ENCODE results near the gene AGBL1.

DNA sequence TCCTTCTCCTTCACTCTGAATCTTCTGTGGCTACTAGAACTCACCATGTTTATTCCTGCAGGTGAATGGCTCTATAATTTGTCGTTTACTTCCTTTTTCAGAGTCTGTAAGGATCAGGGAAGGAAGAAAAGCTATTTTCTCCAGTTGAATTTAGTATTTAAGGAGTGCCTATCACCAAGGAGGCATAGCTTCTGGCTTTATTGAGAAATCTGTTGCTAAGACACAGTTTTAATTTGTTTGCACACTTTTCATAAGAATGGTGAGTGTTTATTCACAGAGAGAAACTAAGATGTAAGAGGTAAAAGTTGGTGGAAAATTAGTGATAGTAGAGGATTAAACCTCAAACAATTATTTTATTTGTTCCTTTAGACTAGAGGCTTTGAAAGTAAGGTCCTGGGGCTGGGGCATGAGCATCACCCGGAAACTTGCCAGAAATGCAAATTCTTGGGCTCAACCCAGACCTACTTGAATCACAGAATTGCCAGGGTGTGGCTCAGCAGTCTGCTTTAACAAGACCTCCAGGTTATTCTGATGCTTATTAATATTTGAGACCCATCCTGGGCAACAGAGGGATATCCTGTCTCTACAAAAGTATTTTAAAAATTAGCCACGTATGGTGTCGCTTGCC lies 461.3 kb downstream of the AGBL1 start:
- TF ChIP-seq, protein P1, sequence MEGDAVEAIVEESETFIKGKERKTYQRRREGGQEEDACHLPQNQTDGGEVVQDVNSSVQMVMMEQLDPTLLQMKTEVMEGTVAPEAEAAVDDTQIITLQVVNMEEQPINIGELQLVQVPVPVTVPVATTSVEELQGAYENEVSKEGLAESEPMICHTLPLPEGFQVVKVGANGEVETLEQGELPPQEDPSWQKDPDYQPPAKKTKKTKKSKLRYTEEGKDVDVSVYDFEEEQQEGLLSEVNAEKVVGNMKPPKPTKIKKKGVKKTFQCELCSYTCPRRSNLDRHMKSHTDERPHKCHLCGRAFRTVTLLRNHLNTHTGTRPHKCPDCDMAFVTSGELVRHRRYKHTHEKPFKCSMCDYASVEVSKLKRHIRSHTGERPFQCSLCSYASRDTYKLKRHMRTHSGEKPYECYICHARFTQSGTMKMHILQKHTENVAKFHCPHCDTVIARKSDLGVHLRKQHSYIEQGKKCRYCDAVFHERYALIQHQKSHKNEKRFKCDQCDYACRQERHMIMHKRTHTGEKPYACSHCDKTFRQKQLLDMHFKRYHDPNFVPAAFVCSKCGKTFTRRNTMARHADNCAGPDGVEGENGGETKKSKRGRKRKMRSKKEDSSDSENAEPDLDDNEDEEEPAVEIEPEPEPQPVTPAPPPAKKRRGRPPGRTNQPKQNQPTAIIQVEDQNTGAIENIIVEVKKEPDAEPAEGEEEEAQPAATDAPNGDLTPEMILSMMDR (IDR thresholded peaks at IDR 0.05) = no peak
- TF ChIP-seq EZH2 (IDR thresholded peaks at IDR 0.05; ENCODE audit: borderline replicate concordance, insufficient read depth, low read depth, low read length, poor library complexity, severe bottlenecking) = no peak

All from B cell (primary cell).